Cardiac muscle cell (in vitro differentiated cells and primary cell): ENCODE measurements around the gene ADIG. TPM values are rescaled to one million over a fixed set of nuclear protein-coding genes. Genes with fewer than 3 reads are reported as not detected.

Experiments
- DNase-seq, 2 donors: peaks; one replicate each; pipeline versions ENCODE4 v3.0.0 to v3.0.0-alpha.2; 2010 to 2017; ENCODE audit warnings: low read depth in 1 of 2, low spot score in 1 of 2
- H3K27ac ChIP-seq: fragments of 200-600 bp; sonication (generic); 2 replicates; pipeline ENCODE4 v1.5.1; 2016
- H3K27me3 ChIP-seq: fragments of 200-600 bp; sonication (generic); 2 replicates; pipeline ENCODE4 v1.6.0; 2016; ENCODE audit warnings: control low read depth
- H3K36me3 ChIP-seq: fragments of 200-600 bp; sonication (generic); 2 replicates; pipeline ENCODE4 v1.5.1; 2016; ENCODE audit warnings: control low read depth
- H3K4me1 ChIP-seq: fragments of 200-600 bp; sonication (generic); 2 replicates; pipeline ENCODE4 v1.8.1; 2017; ENCODE audit warnings: low read depth, mild to moderate bottlenecking, mixed run types
- H3K4me3 ChIP-seq: fragments of 200-600 bp; sonication (generic); 2 replicates; pipeline ENCODE4 v1.5.1; 2016; ENCODE audit warnings: mild to moderate bottlenecking
- H3K9me3 ChIP-seq: fragments of 200-600 bp; sonication (generic); 2 replicates; pipeline ENCODE4 v1.5.1; 2017; ENCODE audit warnings: low read depth, mild to moderate bottlenecking, control low read depth
- polyA plus RNA-seq: library from polyadenylated mRNA; unstranded; fragments of >200 nt; fragmentation: Nextera tagmentation; extraction: Ambion mirVana; gene quantifications from 2 replicates; pipeline ENCODE4 v1.2.1, GENCODE V29; 2016
- total RNA-seq: library from RNA; depleted of rRNA; stranded (reverse); fragments of >200 nt; gene quantifications from 2 replicates; pipeline ENCODE4 v1.2.3, GENCODE V29; 2016
- TF ChIP-seq, protein P1 (sequence below): IDR thresholded peaks from 2 replicates; pipeline ENCODE4 v1.5.1; 2012; ENCODE audit warnings: low read depth, mild to moderate bottlenecking, low read length

The ADIG gene
- total and polyA plus RNA-seq, 2 experiments from 2014 or later: not detected

GRCh38 chr20:38543014-38543906, 37.7 kb upstream of the ADIG start:
- H3K36me3 ChIP-seq: peaks cover 65% of the 10 kb centered on the region
- no peak overlapping the region for H3K4me3 ChIP-seq
- no peak overlapping the region for H3K27ac ChIP-seq
- no peaks in the 10 kb centered on the region for H3K9me3 ChIP-seq
- H3K27me3 ChIP-seq: no peaks in the 10 kb centered on the region
- TF ChIP-seq, protein P1, sequence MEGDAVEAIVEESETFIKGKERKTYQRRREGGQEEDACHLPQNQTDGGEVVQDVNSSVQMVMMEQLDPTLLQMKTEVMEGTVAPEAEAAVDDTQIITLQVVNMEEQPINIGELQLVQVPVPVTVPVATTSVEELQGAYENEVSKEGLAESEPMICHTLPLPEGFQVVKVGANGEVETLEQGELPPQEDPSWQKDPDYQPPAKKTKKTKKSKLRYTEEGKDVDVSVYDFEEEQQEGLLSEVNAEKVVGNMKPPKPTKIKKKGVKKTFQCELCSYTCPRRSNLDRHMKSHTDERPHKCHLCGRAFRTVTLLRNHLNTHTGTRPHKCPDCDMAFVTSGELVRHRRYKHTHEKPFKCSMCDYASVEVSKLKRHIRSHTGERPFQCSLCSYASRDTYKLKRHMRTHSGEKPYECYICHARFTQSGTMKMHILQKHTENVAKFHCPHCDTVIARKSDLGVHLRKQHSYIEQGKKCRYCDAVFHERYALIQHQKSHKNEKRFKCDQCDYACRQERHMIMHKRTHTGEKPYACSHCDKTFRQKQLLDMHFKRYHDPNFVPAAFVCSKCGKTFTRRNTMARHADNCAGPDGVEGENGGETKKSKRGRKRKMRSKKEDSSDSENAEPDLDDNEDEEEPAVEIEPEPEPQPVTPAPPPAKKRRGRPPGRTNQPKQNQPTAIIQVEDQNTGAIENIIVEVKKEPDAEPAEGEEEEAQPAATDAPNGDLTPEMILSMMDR: no peak
- DNase-seq: peak in 1 of 2 donors; percentile 16
- no peaks in the 10 kb centered on the region for H3K4me1 ChIP-seq

GRCh38 chr20:38545771-38546170, 35.2 kb upstream of the ADIG start:
- DNase-seq: no peak
- TF ChIP-seq, protein P1: no peak
- H3K9me3 ChIP-seq: no peaks in the 10 kb centered on the region
- no peaks in the 10 kb centered on the region for H3K27me3 ChIP-seq
- no peaks in the 10 kb centered on the region for H3K4me1 ChIP-seq
- H3K4me3 ChIP-seq: no peak overlapping the region
- H3K27ac ChIP-seq: no peak overlapping the region
- H3K36me3 ChIP-seq: peaks cover 55% of the 10 kb centered on the region

GRCh38 chr20:38547288-38548085, 33.5 kb upstream of the ADIG start:
- Histone ChIP-seq H3K4me3 (no peak overlapping the region), H3K27me3 (no peaks in the 10 kb centered on the region), H3K27ac (no peak overlapping the region), H3K36me3 (peaks cover 53% of the 10 kb centered on the region), H3K9me3 (no peaks in the 10 kb centered on the region), H3K4me1 (no peaks in the 10 kb centered on the region)
- DNase-seq: no peak
- TF ChIP-seq, protein P1: no peak

DNA sequence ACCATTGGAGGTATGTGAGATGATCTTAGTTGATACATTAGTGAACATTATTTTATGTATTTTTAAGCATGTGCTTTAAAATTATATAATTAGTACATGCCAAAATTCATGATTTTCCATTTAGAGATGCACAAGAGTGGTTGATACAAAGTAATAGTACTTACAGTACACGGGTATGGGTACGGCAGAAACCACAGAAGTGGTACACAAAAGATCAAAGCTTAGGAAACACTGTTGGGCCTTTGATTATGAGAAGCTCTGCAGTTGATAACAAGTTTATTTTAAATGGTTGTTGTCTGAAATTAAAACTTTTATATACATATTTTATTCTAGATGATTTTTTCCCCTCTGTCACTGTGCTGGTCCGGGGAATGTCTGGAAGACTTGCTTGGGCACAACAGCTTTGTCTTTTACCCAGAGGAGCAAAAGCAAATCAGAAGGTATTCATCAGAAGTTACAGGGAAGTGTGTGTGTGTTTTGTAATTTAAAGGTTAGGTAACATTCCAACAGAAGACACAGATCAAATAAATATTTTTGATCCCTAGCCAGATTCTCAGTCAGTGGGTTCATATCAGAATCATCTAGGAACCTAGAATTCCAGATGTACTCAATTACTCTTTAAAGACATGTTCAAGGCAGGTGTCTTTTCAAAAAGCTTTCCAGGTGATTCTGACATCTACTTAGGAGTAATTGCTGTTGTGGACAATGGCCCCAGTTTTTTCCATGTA, 32.5 kb upstream of the ADIG start:
- H3K4me1 ChIP-seq: no peaks in the 10 kb centered on the region
- no peak overlapping the region for H3K4me3 ChIP-seq
- peaks cover 55% of the 10 kb centered on the region for H3K36me3 ChIP-seq
- TF ChIP-seq, protein P1: no peak
- DNase-seq: no peak
- H3K27me3 ChIP-seq: no peaks in the 10 kb centered on the region
- no peak overlapping the region for H3K27ac ChIP-seq
- H3K9me3 ChIP-seq: no peaks in the 10 kb centered on the region

- peaks cover 59% of the 10 kb centered on the region for H3K36me3 ChIP-seq
- H3K4me3 ChIP-seq: no peak overlapping the region
- H3K27ac ChIP-seq: no peak overlapping the region
- no peaks in the 10 kb centered on the region for H3K27me3 ChIP-seq
- TF ChIP-seq, protein P1: no peak
- no peaks in the 10 kb centered on the region for H3K9me3 ChIP-seq
- H3K4me1 ChIP-seq: no peaks in the 10 kb centered on the region
- DNase-seq: no peak
Observed at GRCh38 chr20:38550274-38550673, 30.7 kb upstream of the ADIG start.
